ENCODE measurements around the gene PKHD1.

PKHD1 gene

GRCh38 chr6:51793393-51793792, 294.0 kb downstream of the PKHD1 start:
- no peak for DNase-seq (ENCODE audit: low spot score)

GRCh38 chr6:51792273-51793030, 295.0 kb downstream of the PKHD1 start:
- no peak for DNase-seq (ENCODE audit: low spot score)

- DNase-seq (ENCODE audit: low spot score) = no peak
These were observed 296.5 kb downstream of the PKHD1 start for GRCh38 chr6:51790946-51791345.

GRCh38 chr6:51788121-51788520, 299.3 kb downstream of the PKHD1 start:
- DNase-seq (ENCODE audit: low spot score) = no peak

GRCh38 chr6:51778666-51779065, 308.7 kb downstream of the PKHD1 start:
- DNase-seq (ENCODE audit: low spot score) = no peak

GRCh38 chr6:51777618-51778017, 309.8 kb downstream of the PKHD1 start:
- DNase-seq (ENCODE audit: low spot score) = no peak

- no peak for DNase-seq (ENCODE audit: low spot score)
These were observed 311.2 kb downstream of the PKHD1 start for GRCh38 chr6:51775942-51776860.

GRCh38 chr6:51768087-51768486, 319.3 kb downstream of the PKHD1 start:
- DNase-seq (ENCODE audit: low spot score) = no peak

- DNase-seq (ENCODE audit: low spot score) = no peak
These were observed 322.2 kb downstream of the PKHD1 start for GRCh38 chr6:51765230-51765629.

GRCh38 chr6:51753635-51754034, 333.8 kb downstream of the PKHD1 start:
- DNase-seq (ENCODE audit: low spot score) = no peak

GRCh38 chr6:51743999-51744398, 343.4 kb downstream of the PKHD1 start:
- no peak for DNase-seq (ENCODE audit: low spot score)

- DNase-seq (ENCODE audit: low spot score) = no peak
These were observed 346.8 kb downstream of the PKHD1 start for GRCh38 chr6:51740658-51741057.

GRCh38 chr6:51738614-51739013, 348.8 kb downstream of the PKHD1 start:
- DNase-seq (ENCODE audit: low spot score) = no peak

GRCh38 chr6:51737580-51738360, 349.6 kb downstream of the PKHD1 start:
- DNase-seq (ENCODE audit: low spot score) = no peak

GRCh38 chr6:51725155-51725554, 362.3 kb downstream of the PKHD1 start:
- DNase-seq (ENCODE audit: low spot score) = no peak

- no peak for DNase-seq (ENCODE audit: low spot score)
These were observed 367.1 kb downstream of the PKHD1 start for GRCh38 chr6:51720327-51720726.

GRCh38 chr6:51719297-51719696, 368.1 kb downstream of the PKHD1 start:
- no peak for DNase-seq (ENCODE audit: low spot score)

GRCh38 chr6:51718533-51718932, 368.9 kb downstream of the PKHD1 start:
- DNase-seq (ENCODE audit: low spot score) = no peak

GRCh38 chr6:51717477-51717876, 369.9 kb downstream of the PKHD1 start:
- DNase-seq (ENCODE audit: low spot score) = no peak

- DNase-seq (ENCODE audit: low spot score) = no peak
These were observed 375.5 kb downstream of the PKHD1 start for GRCh38 chr6:51711876-51712275.

- DNase-seq (ENCODE audit: low spot score) = no peak
These were observed 381.3 kb downstream of the PKHD1 start for GRCh38 chr6:51706086-51706485.

- no peak for DNase-seq (ENCODE audit: low spot score)
These were observed 382.4 kb downstream of the PKHD1 start for GRCh38 chr6:51704932-51705540.

All from hematopoietic multipotent progenitor cell treated with erythropoietin and hydrocortisone succinate and interleukin-3 and kit ligand, for 15 days (in vitro differentiated cells).